ENCODE measurements around the gene PROM1. TPM values are rescaled to one million over a fixed set of nuclear protein-coding genes. Genes with fewer than 3 reads are reported as not detected.

PROM1 gene
- total RNA-seq, 1 donor from 2014 or later: not detected

GRCh38 chr4:16048619-16049419, 35.0 kb downstream of the PROM1 start:
- Histone ChIP-seq H3K27me3 (no peaks in the 10 kb centered on the region), H3K9me3 (no peaks in the 10 kb centered on the region), H3K36me3 (no peaks in the 10 kb centered on the region), H3K27ac (no peak overlapping the region), H3K4me3 (no peak overlapping the region), H3K4me1 (peaks cover 6% of the 10 kb centered on the region)
- no peak for DNase-seq (ENCODE audit: extremely low spot score in 2 of 2)
- intact Hi-C loops (cut with DNase I): no loop called here
- no peak for TF ChIP-seq POLR2A (IDR thresholded peaks at IDR 0.05)
- no peak for TF ChIP-seq CTCF (IDR thresholded peaks at IDR 0.05)
- no peak for TF ChIP-seq POLR2AphosphoS5 (IDR thresholded peaks at IDR 0.05; ENCODE audit: insufficient read depth in 1 of 2, low read depth in 1 of 2)

- intact Hi-C loops (cut with DNase I): no loop called here
- no peak for TF ChIP-seq POLR2A (IDR thresholded peaks at IDR 0.05)
- TF ChIP-seq CTCF (IDR thresholded peaks at IDR 0.05): no peak
- no peak for TF ChIP-seq POLR2AphosphoS5 (IDR thresholded peaks at IDR 0.05; ENCODE audit: insufficient read depth in 1 of 2, low read depth in 1 of 2)
- Histone ChIP-seq H3K4me1 (peaks cover 15% of the 10 kb centered on the region), H3K27me3 (no peaks in the 10 kb centered on the region), H3K36me3 (no peaks in the 10 kb centered on the region), H3K9me3 (no peaks in the 10 kb centered on the region), H3K4me3 (no peak overlapping the region), H3K27ac (no peak overlapping the region)
- DNase-seq (ENCODE audit: extremely low spot score in 2 of 2): no peak
These were observed 38.1 kb downstream of the PROM1 start for GRCh38 chr4:16045687-16046086.

GRCh38 chr4:16043642-16044498, 40.0 kb downstream of the PROM1 start:
- no peak overlapping the region for H3K4me3 ChIP-seq
- TF ChIP-seq POLR2A (IDR thresholded peaks at IDR 0.05) (no peak), POLR2AphosphoS5 (IDR thresholded peaks at IDR 0.05; ENCODE audit: insufficient read depth in 1 of 2, low read depth in 1 of 2) (no peak), CTCF (IDR thresholded peaks at IDR 0.05) (no peak)
- no peak overlapping the region for H3K27ac ChIP-seq
- H3K4me1 ChIP-seq: peaks cover 15% of the 10 kb centered on the region
- no peaks in the 10 kb centered on the region for H3K9me3 ChIP-seq
- intact Hi-C loops (cut with DNase I): no loop called here
- no peaks in the 10 kb centered on the region for H3K36me3 ChIP-seq
- DNase-seq (ENCODE audit: extremely low spot score in 2 of 2): no peak
- H3K27me3 ChIP-seq: no peaks in the 10 kb centered on the region

GRCh38 chr4:16039139-16039538, 44.7 kb downstream of the PROM1 start:
- Histone ChIP-seq H3K27ac (no peak overlapping the region), H3K27me3 (no peaks in the 10 kb centered on the region), H3K4me1 (peaks cover 12% of the 10 kb centered on the region), H3K36me3 (no peaks in the 10 kb centered on the region), H3K9me3 (no peaks in the 10 kb centered on the region), H3K4me3 (no peak overlapping the region)
- intact Hi-C loops (cut with DNase I): no loop called here
- TF ChIP-seq CTCF (IDR thresholded peaks at IDR 0.05) (no peak), POLR2A (IDR thresholded peaks at IDR 0.05) (no peak), POLR2AphosphoS5 (IDR thresholded peaks at IDR 0.05; ENCODE audit: insufficient read depth in 1 of 2, low read depth in 1 of 2) (no peak)
- no peak for DNase-seq (ENCODE audit: extremely low spot score in 2 of 2)
